Activated CD4-positive, alpha-beta T cell treated with anti-CD3 and anti-CD28 coated beads, Interleukin-2, amount 50 U/mL, for 1 hour (primary cell): ENCODE measurements around the gene DNAJC11.
A peak's percentile ranks its signal among the peaks of the same experiment; 100 is the strongest.
"Not testable (repeated sequence)": the region's sequence is repeated elsewhere in the genome, so short reads cannot be mapped to it uniquely, and the experiment has no call there.

ENCODE experiments used
- DNase-seq: peaks from one replicate; pipeline ENCODE4 v3.0.0-alpha.2; 2020

The DNAJC11 gene

DNA sequence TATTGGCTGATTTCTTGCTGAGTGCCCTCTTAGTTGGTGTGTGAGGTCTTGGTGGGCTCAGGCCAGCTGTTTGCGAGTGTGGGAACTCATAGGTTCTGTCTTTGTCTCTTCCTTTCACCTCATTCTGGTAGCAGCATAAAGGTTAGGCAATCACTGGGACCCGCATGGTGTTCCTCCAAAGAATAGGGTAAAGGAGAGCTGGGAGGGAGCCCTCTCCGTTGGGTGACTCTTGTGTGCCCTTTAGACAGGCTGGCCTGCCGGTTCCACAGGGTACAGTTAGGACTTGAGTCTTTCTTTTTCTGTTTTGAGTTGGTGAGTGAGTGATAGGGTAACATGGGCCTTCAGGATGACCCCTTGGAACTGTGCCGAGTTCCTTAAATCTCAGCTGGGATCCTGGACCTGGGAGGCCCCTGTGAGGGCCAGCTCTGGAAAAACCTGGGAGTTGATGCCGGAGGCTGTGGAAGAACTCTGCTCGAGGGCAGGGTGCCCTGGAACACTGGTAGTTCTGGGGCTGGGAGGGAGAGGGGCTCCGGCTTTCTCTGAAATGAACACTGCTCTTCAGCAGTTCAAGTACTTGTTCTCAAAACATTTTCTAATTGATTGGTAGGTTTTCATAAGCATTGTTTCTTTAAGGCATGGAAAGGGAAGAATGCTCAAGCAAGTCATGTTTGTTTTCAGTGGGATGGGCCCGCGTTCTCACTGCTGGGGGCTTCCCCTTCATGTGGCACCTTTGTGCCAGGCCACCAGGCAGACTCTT lies 79.0 kb downstream of the DNAJC11 start:
- no peak for DNase-seq

DNA sequence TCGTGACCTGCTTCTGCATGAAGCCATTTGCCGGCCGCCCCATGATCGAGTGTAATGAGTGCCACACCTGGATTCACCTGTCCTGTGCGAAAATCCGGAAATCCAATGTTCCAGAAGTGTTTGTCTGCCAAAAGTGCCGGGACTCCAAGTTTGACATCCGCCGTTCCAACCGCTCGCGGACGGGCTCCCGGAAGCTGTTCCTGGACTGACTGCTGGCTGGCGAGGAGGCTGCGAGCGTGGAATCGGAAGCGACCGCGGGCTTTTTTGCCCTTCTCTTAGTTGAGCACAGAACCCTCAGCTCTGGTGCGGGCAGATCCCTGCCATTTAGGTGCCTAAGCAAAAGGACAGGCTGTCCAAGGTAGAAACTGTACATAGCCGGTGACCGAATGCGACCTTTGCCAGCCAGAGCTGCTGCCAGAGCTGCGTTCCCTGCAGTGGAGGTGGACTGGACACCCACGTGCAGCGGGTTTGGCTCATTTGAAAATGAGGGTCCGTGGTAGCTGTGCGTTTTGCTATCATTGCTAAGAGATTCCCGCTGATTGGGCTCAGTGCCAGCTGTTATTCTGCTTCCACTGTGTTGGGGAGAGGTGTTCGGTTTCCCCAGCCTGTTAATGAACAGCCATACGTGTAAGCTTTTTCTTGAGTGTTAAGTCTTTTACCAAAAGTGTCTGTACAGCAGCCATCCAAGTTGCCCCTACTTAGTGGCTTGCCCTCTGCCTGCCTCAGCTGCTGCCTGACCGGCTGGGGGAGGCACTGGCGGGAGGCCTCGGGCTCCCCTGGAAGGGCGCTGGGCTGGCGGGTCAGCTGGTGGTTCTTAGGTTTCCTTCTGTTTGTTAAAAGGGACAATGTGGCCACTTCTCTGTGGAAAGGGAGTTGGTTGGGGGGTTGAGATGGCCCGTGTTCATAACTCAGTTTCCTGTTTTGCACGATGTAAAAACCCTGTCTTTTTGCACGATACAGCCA lies 79.9 kb downstream of the DNAJC11 start:
- no peak for DNase-seq

DNA sequence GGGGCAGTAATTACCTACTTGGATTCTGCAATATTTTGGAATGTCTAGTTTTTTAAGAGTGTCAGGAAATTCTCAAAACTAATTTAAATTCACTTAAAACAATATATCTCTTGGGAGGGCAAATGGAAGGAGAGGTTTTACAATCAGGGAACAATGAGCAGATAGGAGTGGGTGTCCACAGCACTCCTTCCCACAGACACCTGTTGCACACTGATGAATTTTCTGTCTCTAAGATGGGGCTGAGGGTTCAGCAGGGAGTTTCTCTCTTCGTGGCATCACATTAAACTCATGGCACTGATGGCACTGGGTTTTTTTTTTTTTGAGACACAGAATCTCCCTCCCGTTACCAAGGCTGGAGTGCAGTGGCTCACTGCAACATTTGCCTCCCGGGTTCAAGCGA lies 82.6 kb downstream of the DNAJC11 start:
- no peak for DNase-seq

DNA sequence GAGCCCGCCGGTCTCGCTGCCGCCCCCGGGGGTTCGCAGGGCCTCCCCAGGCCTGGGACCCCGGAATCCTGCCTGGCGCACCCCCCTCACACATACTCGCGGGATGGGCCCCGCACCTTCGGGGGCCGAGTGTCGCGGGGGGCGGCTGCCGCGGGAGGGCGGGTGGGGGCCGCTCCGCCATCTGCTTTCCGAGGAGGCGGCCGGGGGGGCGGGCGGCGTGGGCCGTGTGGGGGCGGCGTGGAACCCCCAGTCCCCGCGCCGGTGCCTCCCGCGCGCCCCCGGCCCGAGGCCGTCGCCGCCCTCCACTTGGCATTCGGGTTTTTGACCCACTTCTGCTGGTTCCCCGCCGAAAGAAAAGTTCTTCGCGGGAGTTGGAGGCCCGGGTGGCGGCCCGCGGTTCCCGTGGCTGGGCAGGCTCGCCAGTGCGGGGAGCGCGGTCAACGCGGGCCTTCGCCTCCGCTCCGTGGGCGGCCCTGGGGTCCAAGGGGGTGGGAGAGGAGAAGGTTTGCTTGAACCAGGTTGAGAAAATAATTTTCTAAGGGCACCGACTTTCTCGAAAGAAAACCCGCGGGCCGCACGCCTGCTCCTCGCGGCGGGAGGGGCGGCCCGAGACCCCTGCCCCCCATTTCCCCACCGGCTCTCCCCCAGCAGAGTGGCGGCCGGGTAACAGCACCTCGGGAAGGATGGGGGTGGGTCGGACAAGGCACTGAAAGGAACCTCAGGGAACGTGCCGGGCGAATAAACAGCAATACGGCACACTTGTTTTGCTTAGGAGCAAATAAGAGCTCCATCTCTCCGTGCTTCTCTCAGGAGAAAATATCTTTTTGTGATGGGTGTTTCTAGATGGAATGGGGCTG lies 86.5 kb downstream of the DNAJC11 start:
- no peak for DNase-seq

GRCh38 chr1:6614019-6614928 lies 87.3 kb downstream of the DNAJC11 start:
- DNase-seq: peak; percentile 41

DNA sequence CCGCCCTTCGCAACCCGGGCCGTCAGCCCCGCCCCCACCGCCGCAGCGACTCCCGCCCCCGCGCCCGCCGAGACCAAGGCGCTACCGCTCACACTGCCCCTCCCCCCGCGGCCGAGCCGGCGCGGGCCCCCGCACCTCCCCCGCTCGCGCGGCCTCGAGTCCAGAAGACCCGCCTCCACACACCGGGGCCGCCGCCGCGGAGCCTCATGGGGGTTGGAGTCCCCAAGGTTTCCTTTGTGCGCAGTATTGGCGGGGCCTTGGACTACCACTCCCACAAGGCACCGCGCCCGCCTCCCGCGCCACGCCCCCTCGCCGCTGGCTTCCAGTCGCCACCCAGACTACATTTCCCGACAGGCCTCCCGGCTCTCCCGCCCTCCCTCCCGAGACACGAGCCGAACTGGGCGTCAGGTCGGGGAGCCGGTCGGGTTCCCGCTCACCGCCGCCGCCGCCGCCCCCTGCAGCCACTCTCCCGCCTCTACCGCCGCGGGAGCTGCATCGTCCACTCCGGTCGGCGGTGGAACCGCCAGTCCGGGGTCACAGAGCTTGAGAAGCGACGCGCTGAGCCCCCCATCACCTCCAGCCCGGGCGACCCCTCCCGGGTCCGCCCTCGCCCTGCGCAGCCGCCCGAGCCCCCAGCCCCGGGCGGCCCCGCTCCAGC lies 88.1 kb downstream of the DNAJC11 start, which contains the start of gene PHF13:
TSS of gene PHF13 (plus strand) at position 371 of the 658 bp plus-strand sequence. CDS start 336 bp downstream, outside the sequence.
- DNase-seq: peak; percentile 99

DNA sequence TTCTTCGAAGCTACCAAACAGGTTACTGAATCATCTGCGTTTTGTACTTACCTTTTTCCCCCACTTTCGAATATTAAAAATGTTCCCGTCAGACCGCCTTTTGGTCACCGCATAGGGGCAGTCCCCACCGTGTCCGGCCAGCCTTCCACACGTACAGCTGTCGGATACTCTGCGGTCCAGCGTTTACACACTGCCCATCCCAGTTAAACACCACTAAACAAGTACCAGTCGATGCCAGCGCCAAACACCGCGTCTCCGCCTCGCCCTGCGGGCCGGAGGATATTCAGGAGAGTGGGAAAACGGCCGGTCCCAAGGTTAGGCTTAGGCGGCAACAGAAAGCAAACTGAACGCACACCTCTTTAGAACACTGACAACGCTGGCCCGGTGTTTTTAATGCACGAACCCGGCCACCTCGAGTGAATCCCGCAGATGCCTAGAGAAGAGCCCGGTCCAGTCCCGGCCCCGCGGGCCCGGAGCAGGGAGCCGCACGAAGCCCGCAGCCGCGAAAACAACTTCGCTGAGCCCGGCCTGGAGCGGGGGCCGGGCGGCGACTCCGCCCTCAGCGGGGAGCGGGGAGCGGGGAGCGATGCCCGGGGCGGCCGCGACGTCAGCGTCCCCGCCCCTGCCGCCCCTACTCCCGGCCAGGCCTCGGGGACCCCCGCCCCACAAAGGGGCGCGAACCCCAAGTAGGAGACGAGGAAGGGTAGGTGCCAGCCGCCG lies 88.8 kb downstream of the DNAJC11 start:
- DNase-seq: no peak

GRCh38 chr1:6603915-6604558 lies 97.6 kb downstream of the DNAJC11 start:
- DNase-seq: no peak

DNA sequence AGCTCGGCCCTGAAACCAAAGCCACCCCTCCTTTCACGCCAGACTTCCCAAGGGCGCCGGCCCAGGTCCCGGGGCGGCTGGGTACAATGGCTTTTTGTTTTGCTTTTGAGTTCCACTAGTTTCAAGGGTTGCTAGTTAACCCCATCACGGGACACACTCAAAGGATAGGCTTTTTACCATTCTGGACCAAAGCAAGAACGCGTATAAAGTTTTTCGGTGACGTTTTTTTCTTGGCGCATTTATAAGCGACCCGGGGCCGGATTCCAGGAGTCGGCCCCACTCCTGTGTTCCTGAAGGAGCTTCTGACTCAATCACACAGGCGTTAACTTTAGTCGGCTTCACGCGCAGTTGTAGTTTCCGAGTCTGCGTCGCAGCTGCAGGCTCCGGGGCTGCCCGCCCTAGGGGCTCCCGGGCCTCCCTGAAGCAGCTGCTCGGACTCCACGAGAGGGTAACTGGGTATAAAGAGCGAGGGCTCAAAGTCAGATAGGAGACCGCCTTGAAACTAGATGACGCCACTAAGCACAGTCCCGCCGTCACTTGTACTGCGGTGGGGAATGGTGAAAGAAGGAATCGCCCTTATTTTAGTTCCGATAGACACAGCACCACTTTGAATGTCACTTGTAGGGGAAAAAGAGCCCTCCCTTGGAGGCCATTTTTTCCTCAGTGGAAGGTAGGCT lies 98.2 kb downstream of the DNAJC11 start:
- DNase-seq: peak; percentile 54

- peak; percentile 81 for DNase-seq
Measured at GRCh38 chr1:6602669-6603237, 98.9 kb downstream of the DNAJC11 start, which contains the start of gene KLHL21. TSS of gene KLHL21 (minus strand) at chr1:6602869. CDS start at chr1:6602817, 52 bp downstream.

- no peak for DNase-seq
Measured at GRCh38 chr1:6601923-6602668, 99.5 kb downstream of the DNAJC11 start.

DNA sequence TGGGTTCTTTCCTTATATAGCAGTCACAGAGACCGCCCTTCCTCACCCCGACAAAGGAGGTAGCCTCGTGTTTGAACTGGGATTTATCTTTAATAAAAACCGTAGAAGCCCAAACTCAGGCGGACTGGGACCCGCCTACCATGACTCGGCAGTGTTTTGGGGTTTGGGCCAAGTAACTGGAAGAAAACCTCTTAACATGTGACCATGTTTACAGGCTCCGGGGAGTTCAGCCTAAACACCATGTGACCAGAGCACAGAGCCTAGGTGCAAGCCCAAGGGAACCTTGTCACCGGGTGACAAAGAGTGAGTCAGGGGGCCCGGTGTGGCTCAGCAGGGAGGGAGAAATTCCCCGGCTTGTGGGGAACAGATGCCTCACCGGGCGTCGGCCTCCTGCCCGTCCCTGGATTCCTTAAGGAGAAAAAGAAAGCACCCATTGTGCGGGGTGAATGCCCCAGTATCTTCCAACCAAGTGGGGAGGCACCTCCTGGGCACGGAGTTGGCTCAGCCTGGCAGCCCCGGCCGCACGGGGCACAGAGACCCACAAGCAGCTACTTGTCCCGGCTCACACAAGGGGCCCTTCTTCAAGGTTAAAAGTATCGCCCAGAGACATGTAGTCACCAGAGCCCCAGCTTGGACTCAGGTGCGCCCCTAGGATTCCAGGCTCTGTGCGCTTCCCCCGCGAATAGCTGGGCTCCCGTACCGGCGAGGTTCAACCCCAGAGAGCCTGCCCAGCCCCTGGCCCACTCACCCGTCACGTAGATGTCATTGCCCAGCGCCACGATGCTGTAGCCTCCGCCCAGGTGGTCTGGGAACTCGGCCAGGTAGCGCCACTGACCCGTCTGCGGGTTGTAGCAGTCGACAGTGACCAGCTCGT lies 100.3 kb downstream of the DNAJC11 start:
- DNase-seq: peak; percentile 67

- DNase-seq: no peak
Measured at GRCh38 chr1:6600410-6601048, 101.1 kb downstream of the DNAJC11 start.

GRCh38 chr1:6599991-6600390 lies 101.6 kb downstream of the DNAJC11 start:
- DNase-seq: not testable (repeated sequence)

DNA sequence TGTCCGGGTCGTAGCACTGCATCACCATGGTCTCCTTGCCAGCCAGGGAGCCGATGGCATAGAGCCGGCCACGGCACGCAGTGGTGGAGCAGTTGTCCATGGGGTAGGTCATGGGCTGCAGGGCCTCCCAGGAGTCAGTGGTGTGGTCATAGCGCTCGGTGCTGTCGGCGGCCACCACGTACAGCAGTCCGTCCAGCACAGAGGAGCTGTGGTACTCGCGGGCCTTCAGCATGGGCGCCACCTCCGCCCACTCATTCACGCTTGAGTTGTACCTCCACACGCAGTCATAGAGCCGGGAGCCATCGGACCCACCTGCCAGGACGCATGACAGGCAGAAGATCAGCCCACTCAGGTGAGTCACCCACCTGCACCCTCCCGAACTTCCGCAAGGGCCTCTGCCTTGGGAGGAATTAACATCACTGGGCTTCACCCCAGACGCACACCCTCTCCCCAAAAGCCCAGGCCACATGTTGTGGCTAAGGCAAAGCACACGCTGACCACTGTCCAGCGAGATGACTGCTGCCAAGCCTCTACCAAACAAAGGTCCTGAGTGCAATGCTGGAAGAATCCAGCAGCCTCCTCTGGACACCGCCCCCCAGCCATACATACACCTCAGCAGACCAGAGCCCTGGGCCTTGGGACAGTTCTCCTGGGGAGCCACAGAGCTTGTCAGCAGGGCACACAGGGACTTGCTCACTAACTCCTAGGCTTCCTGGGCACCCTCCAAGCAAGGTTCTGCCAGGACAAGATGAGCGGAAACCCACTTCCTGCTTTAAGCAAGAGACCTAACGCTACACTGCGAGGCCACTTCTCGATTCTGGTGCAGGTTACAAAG lies 102.3 kb downstream of the DNAJC11 start:
- DNase-seq: peak; percentile 38

DNA sequence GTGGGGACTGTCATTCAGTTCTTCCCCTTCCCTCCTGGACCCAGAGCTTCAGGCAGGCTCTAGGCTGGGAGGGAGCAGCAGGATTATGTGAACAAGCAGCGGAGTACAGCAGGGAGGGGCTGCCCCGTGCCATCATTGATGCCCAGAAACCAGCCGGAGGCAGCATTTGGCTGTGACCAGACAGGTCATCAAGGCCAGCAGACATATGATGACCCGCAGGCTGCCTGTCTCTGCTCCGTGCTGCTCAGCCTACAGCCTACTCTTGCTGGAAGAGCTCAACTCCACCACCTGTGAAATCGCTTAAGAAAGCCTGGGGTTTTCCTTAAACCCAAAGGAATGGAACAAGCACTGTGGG lies 103.9 kb downstream of the DNAJC11 start:
- no peak for DNase-seq
